CD4-positive, alpha-beta T cell treated with Interleukin-10 for 1 hour (primary cell): ENCODE results near the gene ATP6V1E1.

Experiments used
- DNase-seq: peaks from one replicate; pipeline ENCODE4 v3.0.0-alpha.2; 2020

ATP6V1E1 gene

GRCh38 chr22:17633217-17633997 lies 4.9 kb upstream of the ATP6V1E1 start:
- DNase-seq = no peak

GRCh38 chr22:17631076-17631565 lies 2.6 kb upstream of the ATP6V1E1 start:
- no peak for DNase-seq

- no peak for DNase-seq
Observed at GRCh38 chr22:17629641-17630040, 1.1 kb upstream of the ATP6V1E1 start.

GRCh38 chr22:17629173-17629489 lies 582 bp upstream of the ATP6V1E1 start:
- no peak for DNase-seq

GRCh38 chr22:17627961-17628405 lies 566 bp downstream of the ATP6V1E1 start:
- no peak for DNase-seq

GRCh38 chr22:17613280-17613679 lies 15.3 kb downstream of the ATP6V1E1 start:
- no peak for DNase-seq

GRCh38 chr22:17612057-17612456 lies 16.5 kb downstream of the ATP6V1E1 start:
- DNase-seq = no peak

- DNase-seq = no peak
Observed at GRCh38 chr22:17607891-17608521, 20.5 kb downstream of the ATP6V1E1 start.

- DNase-seq = no peak
Observed at GRCh38 chr22:17606496-17606895, 22.1 kb downstream of the ATP6V1E1 start.

- no peak for DNase-seq
Observed at GRCh38 chr22:17603668-17604067, 24.9 kb downstream of the ATP6V1E1 start.

- no peak for DNase-seq
Observed at GRCh38 chr22:17601031-17601430, 27.5 kb downstream of the ATP6V1E1 start.

- no peak for DNase-seq
Observed at GRCh38 chr22:17598318-17598717, 30.2 kb downstream of the ATP6V1E1 start.

GRCh38 chr22:17597217-17597616 lies 31.3 kb downstream of the ATP6V1E1 start:
- no peak for DNase-seq

GRCh38 chr22:17596226-17596625 lies 32.3 kb downstream of the ATP6V1E1 start:
- DNase-seq = no peak

- DNase-seq = no peak
Observed at GRCh38 chr22:17592201-17592600, 36.3 kb downstream of the ATP6V1E1 start.

- no peak for DNase-seq
Observed at GRCh38 chr22:17590586-17590985, 38.0 kb downstream of the ATP6V1E1 start.

GRCh38 chr22:17589810-17590375 lies 38.7 kb downstream of the ATP6V1E1 start:
- DNase-seq = no peak

GRCh38 chr22:17588606-17589005 lies 39.9 kb downstream of the ATP6V1E1 start:
- no peak for DNase-seq

GRCh38 chr22:17587629-17588028 lies 40.9 kb downstream of the ATP6V1E1 start:
- no peak for DNase-seq

- DNase-seq = no peak
Observed at GRCh38 chr22:17586831-17587440, 41.6 kb downstream of the ATP6V1E1 start.

GRCh38 chr22:17583151-17583550 lies 45.4 kb downstream of the ATP6V1E1 start:
- no peak for DNase-seq

- DNase-seq = no peak
Observed at GRCh38 chr22:17581631-17582030, 46.9 kb downstream of the ATP6V1E1 start.

GRCh38 chr22:17581056-17581455 lies 47.5 kb downstream of the ATP6V1E1 start:
- no peak for DNase-seq
